ENCODE data around the gene GDF2. TPM values are rescaled to one million over a fixed set of nuclear protein-coding genes. Genes with fewer than 3 reads are reported as not detected.

The GDF2 gene
- total and polyA plus RNA-seq, 2 experiments from 2014 or later = not detected

DNA sequence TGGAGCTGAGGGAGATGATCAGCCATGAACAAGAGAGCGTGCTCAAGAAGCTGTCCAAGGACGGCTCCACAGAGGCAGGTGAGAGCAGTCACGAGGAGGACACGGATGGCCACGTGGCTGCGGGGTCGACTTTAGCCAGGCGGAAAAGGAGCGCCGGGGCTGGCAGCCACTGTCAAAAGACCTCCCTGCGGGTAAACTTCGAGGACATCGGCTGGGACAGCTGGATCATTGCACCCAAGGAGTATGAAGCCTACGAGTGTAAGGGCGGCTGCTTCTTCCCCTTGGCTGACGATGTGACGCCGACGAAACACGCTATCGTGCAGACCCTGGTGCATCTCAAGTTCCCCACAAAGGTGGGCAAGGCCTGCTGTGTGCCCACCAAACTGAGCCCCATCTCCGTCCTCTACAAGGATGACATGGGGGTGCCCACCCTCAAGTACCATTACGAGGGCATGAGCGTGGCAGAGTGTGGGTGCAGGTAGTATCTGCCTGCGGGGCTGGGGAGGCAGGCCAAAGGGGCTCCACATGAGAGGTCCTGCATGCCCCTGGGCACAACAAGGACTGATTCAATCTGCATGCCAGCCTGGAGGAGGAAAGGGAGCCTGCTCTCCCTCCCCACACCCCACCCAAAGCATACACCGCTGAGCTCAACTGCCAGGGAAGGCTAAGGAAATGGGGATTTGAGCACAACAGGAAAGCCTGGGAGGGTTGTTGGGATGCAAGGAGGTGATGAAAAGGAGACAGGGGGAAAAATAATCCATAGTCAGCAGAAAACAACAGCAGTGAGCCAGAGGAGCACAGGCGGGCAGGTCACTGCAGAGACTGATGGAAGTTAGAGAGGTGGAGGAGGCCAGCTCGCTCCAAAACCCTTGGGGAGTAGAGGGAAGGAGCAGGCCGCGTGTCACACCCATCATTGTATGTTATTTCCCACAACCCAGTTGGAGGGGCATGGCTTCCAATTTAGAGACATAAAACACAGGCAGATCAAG lies 3.3 kb downstream of the GDF2 start:
- Histone ChIP-seq H3K27ac (ENCODE audit: low read depth) (no peak overlapping the region), H3K79me2 (replicated peaks; ENCODE audit: insufficient read depth) (no peaks in the 10 kb centered on the region)

More for the DNA sequence above, 3.3 kb downstream of the GDF2 start:
- DNase-seq (ENCODE audit: low spot score) (no peak), ATAC-seq (no peak)
- H3K4me3 ChIP-seq = no peak overlapping the region
- H2AFZ ChIP-seq = no peak overlapping the region
- TF ChIP-seq, protein P1, sequence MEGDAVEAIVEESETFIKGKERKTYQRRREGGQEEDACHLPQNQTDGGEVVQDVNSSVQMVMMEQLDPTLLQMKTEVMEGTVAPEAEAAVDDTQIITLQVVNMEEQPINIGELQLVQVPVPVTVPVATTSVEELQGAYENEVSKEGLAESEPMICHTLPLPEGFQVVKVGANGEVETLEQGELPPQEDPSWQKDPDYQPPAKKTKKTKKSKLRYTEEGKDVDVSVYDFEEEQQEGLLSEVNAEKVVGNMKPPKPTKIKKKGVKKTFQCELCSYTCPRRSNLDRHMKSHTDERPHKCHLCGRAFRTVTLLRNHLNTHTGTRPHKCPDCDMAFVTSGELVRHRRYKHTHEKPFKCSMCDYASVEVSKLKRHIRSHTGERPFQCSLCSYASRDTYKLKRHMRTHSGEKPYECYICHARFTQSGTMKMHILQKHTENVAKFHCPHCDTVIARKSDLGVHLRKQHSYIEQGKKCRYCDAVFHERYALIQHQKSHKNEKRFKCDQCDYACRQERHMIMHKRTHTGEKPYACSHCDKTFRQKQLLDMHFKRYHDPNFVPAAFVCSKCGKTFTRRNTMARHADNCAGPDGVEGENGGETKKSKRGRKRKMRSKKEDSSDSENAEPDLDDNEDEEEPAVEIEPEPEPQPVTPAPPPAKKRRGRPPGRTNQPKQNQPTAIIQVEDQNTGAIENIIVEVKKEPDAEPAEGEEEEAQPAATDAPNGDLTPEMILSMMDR (conservative IDR thresholded peaks at IDR 0.05; ENCODE audit: low read depth in 2 of 2) = no peak
- TF ChIP-seq, protein P2, sequence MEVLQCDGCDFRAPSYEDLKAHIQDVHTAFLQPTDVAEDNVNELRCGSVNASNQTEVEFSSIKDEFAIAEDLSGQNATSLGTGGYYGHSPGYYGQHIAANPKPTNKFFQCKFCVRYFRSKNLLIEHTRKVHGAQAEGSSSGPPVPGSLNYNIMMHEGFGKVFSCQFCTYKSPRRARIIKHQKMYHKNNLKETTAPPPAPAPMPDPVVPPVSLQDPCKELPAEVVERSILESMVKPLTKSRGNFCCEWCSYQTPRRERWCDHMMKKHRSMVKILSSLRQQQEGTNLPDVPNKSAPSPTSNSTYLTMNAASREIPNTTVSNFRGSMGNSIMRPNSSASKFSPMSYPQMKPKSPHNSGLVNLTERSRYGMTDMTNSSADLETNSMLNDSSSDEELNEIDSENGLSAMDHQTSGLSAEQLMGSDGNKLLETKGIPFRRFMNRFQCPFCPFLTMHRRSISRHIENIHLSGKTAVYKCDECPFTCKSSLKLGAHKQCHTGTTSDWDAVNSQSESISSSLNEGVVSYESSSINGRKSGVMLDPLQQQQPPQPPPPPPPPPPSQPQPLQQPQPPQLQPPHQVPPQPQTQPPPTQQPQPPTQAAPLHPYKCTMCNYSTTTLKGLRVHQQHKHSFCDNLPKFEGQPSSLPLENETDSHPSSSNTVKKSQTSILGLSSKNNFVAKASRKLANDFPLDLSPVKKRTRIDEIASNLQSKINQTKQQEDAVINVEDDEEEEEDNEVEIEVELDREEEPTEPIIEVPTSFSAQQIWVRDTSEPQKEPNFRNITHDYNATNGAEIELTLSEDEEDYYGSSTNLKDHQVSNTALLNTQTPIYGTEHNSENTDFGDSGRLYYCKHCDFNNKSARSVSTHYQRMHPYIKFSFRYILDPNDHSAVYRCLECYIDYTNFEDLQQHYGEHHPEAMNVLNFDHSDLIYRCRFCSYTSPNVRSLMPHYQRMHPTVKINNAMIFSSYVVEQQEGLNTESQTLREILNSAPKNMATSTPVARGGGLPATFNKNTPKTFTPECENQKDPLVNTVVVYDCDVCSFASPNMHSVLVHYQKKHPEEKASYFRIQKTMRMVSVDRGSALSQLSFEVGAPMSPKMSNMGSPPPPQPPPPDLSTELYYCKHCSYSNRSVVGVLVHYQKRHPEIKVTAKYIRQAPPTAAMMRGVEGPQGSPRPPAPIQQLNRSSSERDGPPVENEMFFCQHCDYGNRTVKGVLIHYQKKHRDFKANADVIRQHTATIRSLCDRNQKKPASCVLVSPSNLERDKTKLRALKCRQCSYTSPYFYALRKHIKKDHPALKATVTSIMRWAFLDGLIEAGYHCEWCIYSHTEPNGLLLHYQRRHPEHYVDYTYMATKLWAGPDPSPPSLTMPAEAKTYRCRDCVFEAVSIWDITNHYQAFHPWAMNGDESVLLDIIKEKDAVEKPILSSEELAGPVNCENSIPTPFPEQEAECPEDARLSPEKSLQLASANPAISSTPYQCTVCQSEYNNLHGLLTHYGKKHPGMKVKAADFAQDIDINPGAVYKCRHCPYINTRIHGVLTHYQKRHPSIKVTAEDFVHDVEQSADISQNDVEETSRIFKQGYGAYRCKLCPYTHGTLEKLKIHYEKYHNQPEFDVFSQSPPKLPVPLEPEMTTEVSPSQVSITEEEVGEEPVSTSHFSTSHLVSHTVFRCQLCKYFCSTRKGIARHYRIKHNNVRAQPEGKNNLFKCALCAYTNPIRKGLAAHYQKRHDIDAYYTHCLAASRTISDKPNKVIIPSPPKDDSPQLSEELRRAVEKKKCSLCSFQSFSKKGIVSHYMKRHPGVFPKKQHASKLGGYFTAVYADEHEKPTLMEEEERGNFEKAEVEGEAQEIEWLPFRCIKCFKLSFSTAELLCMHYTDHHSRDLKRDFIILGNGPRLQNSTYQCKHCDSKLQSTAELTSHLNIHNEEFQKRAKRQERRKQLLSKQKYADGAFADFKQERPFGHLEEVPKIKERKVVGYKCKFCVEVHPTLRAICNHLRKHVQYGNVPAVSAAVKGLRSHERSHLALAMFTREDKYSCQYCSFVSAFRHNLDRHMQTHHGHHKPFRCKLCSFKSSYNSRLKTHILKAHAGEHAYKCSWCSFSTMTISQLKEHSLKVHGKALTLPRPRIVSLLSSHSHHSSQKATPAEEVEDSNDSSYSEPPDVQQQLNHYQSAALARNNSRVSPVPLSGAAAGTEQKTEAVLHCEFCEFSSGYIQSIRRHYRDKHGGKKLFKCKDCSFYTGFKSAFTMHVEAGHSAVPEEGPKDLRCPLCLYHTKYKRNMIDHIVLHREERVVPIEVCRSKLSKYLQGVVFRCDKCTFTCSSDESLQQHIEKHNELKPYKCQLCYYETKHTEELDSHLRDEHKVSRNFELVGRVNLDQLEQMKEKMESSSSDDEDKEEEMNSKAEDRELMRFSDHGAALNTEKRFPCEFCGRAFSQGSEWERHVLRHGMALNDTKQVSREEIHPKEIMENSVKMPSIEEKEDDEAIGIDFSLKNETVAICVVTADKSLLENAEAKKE (CRISPR knock-in tag; IDR thresholded peaks at IDR 0.05) = no peak
- no peak for TF ChIP-seq CREB1 (CRISPR knock-in tag; IDR thresholded peaks at IDR 0.05; ENCODE audit: low read depth)
- TF ChIP-seq, protein P3, sequence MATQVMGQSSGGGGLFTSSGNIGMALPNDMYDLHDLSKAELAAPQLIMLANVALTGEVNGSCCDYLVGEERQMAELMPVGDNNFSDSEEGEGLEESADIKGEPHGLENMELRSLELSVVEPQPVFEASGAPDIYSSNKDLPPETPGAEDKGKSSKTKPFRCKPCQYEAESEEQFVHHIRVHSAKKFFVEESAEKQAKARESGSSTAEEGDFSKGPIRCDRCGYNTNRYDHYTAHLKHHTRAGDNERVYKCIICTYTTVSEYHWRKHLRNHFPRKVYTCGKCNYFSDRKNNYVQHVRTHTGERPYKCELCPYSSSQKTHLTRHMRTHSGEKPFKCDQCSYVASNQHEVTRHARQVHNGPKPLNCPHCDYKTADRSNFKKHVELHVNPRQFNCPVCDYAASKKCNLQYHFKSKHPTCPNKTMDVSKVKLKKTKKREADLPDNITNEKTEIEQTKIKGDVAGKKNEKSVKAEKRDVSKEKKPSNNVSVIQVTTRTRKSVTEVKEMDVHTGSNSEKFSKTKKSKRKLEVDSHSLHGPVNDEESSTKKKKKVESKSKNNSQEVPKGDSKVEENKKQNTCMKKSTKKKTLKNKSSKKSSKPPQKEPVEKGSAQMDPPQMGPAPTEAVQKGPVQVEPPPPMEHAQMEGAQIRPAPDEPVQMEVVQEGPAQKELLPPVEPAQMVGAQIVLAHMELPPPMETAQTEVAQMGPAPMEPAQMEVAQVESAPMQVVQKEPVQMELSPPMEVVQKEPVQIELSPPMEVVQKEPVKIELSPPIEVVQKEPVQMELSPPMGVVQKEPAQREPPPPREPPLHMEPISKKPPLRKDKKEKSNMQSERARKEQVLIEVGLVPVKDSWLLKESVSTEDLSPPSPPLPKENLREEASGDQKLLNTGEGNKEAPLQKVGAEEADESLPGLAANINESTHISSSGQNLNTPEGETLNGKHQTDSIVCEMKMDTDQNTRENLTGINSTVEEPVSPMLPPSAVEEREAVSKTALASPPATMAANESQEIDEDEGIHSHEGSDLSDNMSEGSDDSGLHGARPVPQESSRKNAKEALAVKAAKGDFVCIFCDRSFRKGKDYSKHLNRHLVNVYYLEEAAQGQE (IDR thresholded peaks at IDR 0.05; ENCODE audit: unreplicated experiment) = no peak
- TF ChIP-seq ZNF114 (CRISPR knock-in tag; IDR thresholded peaks at IDR 0.05) = no peak
- TF ChIP-seq EZH2 (IDR thresholded peaks at IDR 0.05; ENCODE audit: low read depth, unreplicated experiment) = no peak
- TF ChIP-seq, protein P4, sequence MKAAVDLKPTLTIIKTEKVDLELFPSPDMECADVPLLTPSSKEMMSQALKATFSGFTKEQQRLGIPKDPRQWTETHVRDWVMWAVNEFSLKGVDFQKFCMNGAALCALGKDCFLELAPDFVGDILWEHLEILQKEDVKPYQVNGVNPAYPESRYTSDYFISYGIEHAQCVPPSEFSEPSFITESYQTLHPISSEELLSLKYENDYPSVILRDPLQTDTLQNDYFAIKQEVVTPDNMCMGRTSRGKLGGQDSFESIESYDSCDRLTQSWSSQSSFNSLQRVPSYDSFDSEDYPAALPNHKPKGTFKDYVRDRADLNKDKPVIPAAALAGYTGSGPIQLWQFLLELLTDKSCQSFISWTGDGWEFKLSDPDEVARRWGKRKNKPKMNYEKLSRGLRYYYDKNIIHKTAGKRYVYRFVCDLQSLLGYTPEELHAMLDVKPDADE (IDR thresholded peaks at IDR 0.05) = no peak
- TF ChIP-seq JUNB (IDR thresholded peaks at IDR 0.05; ENCODE audit: unreplicated experiment) = no peak
- TF ChIP-seq NANOG (IDR thresholded peaks at IDR 0.05; ENCODE audit: borderline replicate concordance) = no peak
- no peak for TF ChIP-seq STAT1 (IDR thresholded peaks at IDR 0.05; ENCODE audit: unreplicated experiment)
- no peak for TF ChIP-seq EZH2phosphoT487 (IDR thresholded peaks at IDR 0.05; ENCODE audit: unreplicated experiment)
- TF ChIP-seq ZNF331 (CRISPR knock-in tag; IDR thresholded peaks at IDR 0.05; ENCODE audit: low read depth) = no peak
- no peaks in the 10 kb centered on the region for H4K20me1 ChIP-seq (replicated peaks; ENCODE audit: insufficient read depth)
- H3K4me2 ChIP-seq = no peak overlapping the region
- Mint-ChIP-seq H3K9me3 (no peaks in the 10 kb centered on the region), H3K27ac (no peak overlapping the region), H3K27me3 (ENCODE audit: insufficient read depth, low read depth, poor library complexity) (peaks cover 1% of the 10 kb centered on the region), H3K36me3 (ENCODE audit: low read depth) (no peaks in the 10 kb centered on the region), H3K4me1 (no peaks in the 10 kb centered on the region; the same call in 2 of the 3 replicates), H3K4me3 (no peak overlapping the region)
- no peaks in the 10 kb centered on the region for H3F3A ChIP-seq (replicated peaks; ENCODE audit: low read depth)
- H3K9me2 ChIP-seq (ENCODE audit: insufficient read depth) = no peaks in the 10 kb centered on the region
- no peaks in the 10 kb centered on the region for H3K27me3 ChIP-seq (ENCODE audit: insufficient read depth)
- H3K4me1 ChIP-seq (ENCODE audit: insufficient read depth) = no peaks in the 10 kb centered on the region
- H3K36me3 ChIP-seq (ENCODE audit: insufficient read depth) = no peaks in the 10 kb centered on the region

Measured in GM23338 (cell line).